Panc1 (cell line): Measurements from ENCODE around the gene MBD5. TPM values are rescaled to one million over a fixed set of nuclear protein-coding genes. Genes with fewer than 3 reads are reported as not detected.

Experiments used
- ATAC-seq: fragments of 200-7000 bp; cut with Tn5 transposase; 2 replicates; pipeline ENCODE4 v1.9.1; 2020; ENCODE audit warnings: mild to moderate bottlenecking, moderate library complexity
- BruUV-seq: library from RNA; stranded (reverse); fragments of 400-500 nt; replicated peaks from 2 replicates; lab custom pipeline; 2021; lab: Mats Ljungman, UMichigan
- CTCF ChIA-PET: fragments of 300-600 bp; sonication (Branson Sonifier 250); formaldehyde crosslinking; loops from one replicate; lab custom pipeline; 2022; ENCODE audit warnings: antibody characterized with exemption; lab: Charles Lee
- POLR2A ChIA-PET: fragments of 300-600 bp; sonication (Branson Sonifier 250); formaldehyde crosslinking; loops from one replicate; lab custom pipeline; 2022; ENCODE audit warnings: antibody characterized with exemption; lab: Charles Lee
- DNase-seq: peaks from one replicate; pipeline ENCODE4 v3.0.0-alpha.2; 2010; ENCODE audit warnings: low read depth, low spot score
- H3K27ac ChIP-seq: 2 replicates; pipeline ENCODE4 v1.5.1; 2011; ENCODE audit warnings: mild to moderate bottlenecking, low read length, inconsistent platforms
- H3K27me3 ChIP-seq: fragments of 200-500 bp; sonication (Bioruptor generic); 2 replicates; pipeline ENCODE4 v1.6.0; 2014; ENCODE audit warnings: low read length, inconsistent platforms; ENCODE audit not compliant: control insufficient read depth, insufficient read depth
- H3K36me3 ChIP-seq: fragments of 200-500 bp; sonication (Bioruptor generic); 2 replicates; pipeline ENCODE4 v1.5.1; 2014; ENCODE audit warnings: inconsistent platforms, mild to moderate bottlenecking, low read length, moderate library complexity; ENCODE audit not compliant: control insufficient read depth, insufficient read depth
- H3K4me1 ChIP-seq: 2 replicates; pipeline ENCODE4 v1.5.1; 2011; ENCODE audit warnings: inconsistent platforms, mild to moderate bottlenecking, low read length, moderate library complexity; ENCODE audit not compliant: control insufficient read depth, insufficient read depth
- H3K4me3 ChIP-seq, 2 experiments: 2 replicates each; pipeline ENCODE4 v1.5.1; 2011 to 2012; ENCODE audit warnings: low read depth in 2 of 2, low read length in 2 of 2, mild to moderate bottlenecking in 2 of 2, inconsistent platforms in 1 of 2, moderate library complexity in 1 of 2
- H3K9me3 ChIP-seq: fragments of 200-500 bp; sonication (Bioruptor generic); 2 replicates; pipeline ENCODE4 v1.5.1; 2014; ENCODE audit warnings: low read depth, mild to moderate bottlenecking, inconsistent platforms, low read length, moderate library complexity; ENCODE audit not compliant: control insufficient read depth, insufficient read depth
- POLR2AphosphoS5 ChIP-seq: IDR thresholded peaks from 2 replicates; pipeline ENCODE4 v1.6.1; 2012; ENCODE audit warnings: mild to moderate bottlenecking, low read depth, low read length, moderate library complexity
- SIN3A ChIP-seq: IDR thresholded peaks from 2 replicates; pipeline ENCODE4 v1.6.1; 2012; ENCODE audit warnings: low read depth, mild to moderate bottlenecking, low read length, moderate library complexity, borderline replicate concordance; ENCODE audit not compliant: insufficient read depth
- TCF7L2 ChIP-seq: IDR thresholded peaks from 2 replicates; pipeline ENCODE4 v1.6.1; 2011; ENCODE audit warnings: mild to moderate bottlenecking, low read depth, low read length, inconsistent platforms
- in situ Hi-C: cut with HindIII; loops from 2 replicates; pipeline ENCODE4 v1.10.0; 2016; ENCODE audit warnings: low sequenced_read_pairs, low pct_unique_long_range_greater_than_20kb
- intact Hi-C: fragments of 100-400 bp; cut with micrococcal nuclease; formaldehyde crosslinking; loops from one replicate; pipeline ENCODE4 v1.10.0; 2022; ENCODE audit not compliant: unreplicated experiment
- total RNA-seq: library from RNA; stranded (reverse); gene quantifications from one replicate; pipeline ENCODE4 v1.2.1, GENCODE V29; 2021; ENCODE audit not compliant: unreplicated experiment
- TF ChIP-seq, protein P1 (sequence below), 2 experiments: IDR thresholded peaks; 2 replicates each; pipeline ENCODE4 v1.6.1; 2011 to 2012; ENCODE audit warnings: low read depth in 2 of 2, control low read depth in 1 of 2, low read length in 1 of 2, mild to moderate bottlenecking in 1 of 2, moderate library complexity in 1 of 2; ENCODE audit not compliant: insufficient read depth in 1 of 2
- TF ChIP-seq, protein P2 (sequence below): fragments of 450-650 bp; IDR thresholded peaks from 2 replicates; pipeline ENCODE4 v1.5.1; 2017; ENCODE audit warnings: mild to moderate bottlenecking

The MBD5 gene
- total RNA-seq, 1 experiment from 2014 or later = 40.2 TPM

DNA sequence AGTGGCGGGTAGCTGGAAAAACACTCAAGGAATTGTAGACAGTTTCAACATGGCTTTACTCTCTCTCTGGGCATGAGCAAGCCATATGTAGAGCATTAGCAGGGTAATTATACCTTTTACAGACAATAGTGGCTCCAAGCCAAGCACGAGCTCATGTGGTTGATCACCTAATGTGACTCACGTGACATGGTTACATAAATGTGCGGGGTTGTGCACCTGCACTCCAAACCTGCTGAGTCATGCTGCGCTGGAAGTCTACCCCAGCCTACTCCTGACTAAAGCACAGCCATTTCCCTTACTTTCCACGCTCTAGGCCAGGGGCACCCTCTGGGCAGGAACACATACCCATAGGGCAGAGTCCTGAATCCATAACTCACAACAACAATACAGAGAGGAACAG, 232.8 kb downstream of the MBD5 start:
- DNase-seq = no peak
- ATAC-seq = no peak
- Histone ChIP-seq H3K27ac (no peak overlapping the region), H3K4me1 (no peaks in the 10 kb centered on the region), H3K9me3 (no peaks in the 10 kb centered on the region), H3K36me3 (no peaks in the 10 kb centered on the region), H3K4me3 (no peak overlapping the region), H3K27me3 (no peaks in the 10 kb centered on the region)
- intact Hi-C loops (no loop called here), in situ Hi-C loops (no loop called here)
- ChIA-PET CTCF (no interaction called here), POLR2A (no interaction called here)
- TF ChIP-seq SIN3A = no peak
- TF ChIP-seq, protein P1, sequence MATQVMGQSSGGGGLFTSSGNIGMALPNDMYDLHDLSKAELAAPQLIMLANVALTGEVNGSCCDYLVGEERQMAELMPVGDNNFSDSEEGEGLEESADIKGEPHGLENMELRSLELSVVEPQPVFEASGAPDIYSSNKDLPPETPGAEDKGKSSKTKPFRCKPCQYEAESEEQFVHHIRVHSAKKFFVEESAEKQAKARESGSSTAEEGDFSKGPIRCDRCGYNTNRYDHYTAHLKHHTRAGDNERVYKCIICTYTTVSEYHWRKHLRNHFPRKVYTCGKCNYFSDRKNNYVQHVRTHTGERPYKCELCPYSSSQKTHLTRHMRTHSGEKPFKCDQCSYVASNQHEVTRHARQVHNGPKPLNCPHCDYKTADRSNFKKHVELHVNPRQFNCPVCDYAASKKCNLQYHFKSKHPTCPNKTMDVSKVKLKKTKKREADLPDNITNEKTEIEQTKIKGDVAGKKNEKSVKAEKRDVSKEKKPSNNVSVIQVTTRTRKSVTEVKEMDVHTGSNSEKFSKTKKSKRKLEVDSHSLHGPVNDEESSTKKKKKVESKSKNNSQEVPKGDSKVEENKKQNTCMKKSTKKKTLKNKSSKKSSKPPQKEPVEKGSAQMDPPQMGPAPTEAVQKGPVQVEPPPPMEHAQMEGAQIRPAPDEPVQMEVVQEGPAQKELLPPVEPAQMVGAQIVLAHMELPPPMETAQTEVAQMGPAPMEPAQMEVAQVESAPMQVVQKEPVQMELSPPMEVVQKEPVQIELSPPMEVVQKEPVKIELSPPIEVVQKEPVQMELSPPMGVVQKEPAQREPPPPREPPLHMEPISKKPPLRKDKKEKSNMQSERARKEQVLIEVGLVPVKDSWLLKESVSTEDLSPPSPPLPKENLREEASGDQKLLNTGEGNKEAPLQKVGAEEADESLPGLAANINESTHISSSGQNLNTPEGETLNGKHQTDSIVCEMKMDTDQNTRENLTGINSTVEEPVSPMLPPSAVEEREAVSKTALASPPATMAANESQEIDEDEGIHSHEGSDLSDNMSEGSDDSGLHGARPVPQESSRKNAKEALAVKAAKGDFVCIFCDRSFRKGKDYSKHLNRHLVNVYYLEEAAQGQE (IDR thresholded peaks at IDR 0.05; ENCODE audit: insufficient read depth in 1 of 2, low read depth in 2 of 2, low read length in 1 of 2) = no peak
- TF ChIP-seq TCF7L2 = no peak
- BruUV-seq = no TSS peak

DNA sequence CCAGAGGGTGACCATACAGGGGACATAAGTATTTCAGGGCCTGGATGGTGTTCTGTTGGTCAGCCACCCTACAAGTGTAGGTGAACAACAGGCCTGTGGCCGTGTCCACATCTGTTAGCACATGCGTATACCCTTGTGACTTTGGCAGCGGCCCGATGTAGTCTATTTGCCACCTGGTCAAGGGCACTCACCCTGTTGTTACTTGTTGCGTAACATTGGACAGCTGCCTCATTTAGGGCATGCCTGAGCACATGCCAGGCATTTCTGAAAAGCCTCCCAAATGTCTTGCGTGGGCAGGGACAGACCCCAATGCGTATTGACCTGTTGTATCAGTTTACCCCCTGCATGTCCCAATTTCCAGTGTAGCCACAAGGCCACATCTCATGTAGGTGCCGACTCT, 235.0 kb downstream of the MBD5 start:
- intact Hi-C loops (no loop called here), in situ Hi-C loops (no loop called here)
- Histone ChIP-seq H3K9me3 (no peaks in the 10 kb centered on the region), H3K36me3 (no peaks in the 10 kb centered on the region), H3K27ac (no peak overlapping the region), H3K4me1 (no peaks in the 10 kb centered on the region), H3K4me3 (no peak overlapping the region), H3K27me3 (no peaks in the 10 kb centered on the region)
- TF ChIP-seq, protein P2, sequence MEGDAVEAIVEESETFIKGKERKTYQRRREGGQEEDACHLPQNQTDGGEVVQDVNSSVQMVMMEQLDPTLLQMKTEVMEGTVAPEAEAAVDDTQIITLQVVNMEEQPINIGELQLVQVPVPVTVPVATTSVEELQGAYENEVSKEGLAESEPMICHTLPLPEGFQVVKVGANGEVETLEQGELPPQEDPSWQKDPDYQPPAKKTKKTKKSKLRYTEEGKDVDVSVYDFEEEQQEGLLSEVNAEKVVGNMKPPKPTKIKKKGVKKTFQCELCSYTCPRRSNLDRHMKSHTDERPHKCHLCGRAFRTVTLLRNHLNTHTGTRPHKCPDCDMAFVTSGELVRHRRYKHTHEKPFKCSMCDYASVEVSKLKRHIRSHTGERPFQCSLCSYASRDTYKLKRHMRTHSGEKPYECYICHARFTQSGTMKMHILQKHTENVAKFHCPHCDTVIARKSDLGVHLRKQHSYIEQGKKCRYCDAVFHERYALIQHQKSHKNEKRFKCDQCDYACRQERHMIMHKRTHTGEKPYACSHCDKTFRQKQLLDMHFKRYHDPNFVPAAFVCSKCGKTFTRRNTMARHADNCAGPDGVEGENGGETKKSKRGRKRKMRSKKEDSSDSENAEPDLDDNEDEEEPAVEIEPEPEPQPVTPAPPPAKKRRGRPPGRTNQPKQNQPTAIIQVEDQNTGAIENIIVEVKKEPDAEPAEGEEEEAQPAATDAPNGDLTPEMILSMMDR = no peak
- no peak for TF ChIP-seq POLR2AphosphoS5
- TF ChIP-seq, protein P1 (IDR thresholded peaks at IDR 0.05; ENCODE audit: insufficient read depth in 1 of 2, low read depth in 2 of 2, low read length in 1 of 2) = no peak
- no peak for TF ChIP-seq TCF7L2
- TF ChIP-seq SIN3A = no peak
- ChIA-PET POLR2A (no interaction called here), CTCF (no interaction called here)
- no peak for ATAC-seq
- no peak for DNase-seq
- BruUV-seq = no TSS peak
